Activated CD8-positive, alpha-beta memory T cell treated with anti-CD3 and anti-CD28 coated beads, Interleukin-2, amount 10 ng/mL, durations not matched to agents 7 days and 5 days (primary cell): ENCODE results near the gene NID1. TPM values are rescaled to one million over a fixed set of nuclear protein-coding genes. Genes with fewer than 3 reads are reported as not detected.
"Not testable (repeated sequence)": the region's sequence is repeated elsewhere in the genome, so short reads cannot be mapped to it uniquely, and the experiment has no call there.

Experiments used
- ATAC-seq: fragments of 150-1000 bp; cut with Tn5 transposase; one replicate; pipeline ENCODE4 v1.10.0; 2021; ENCODE audit warnings: moderate library complexity
- CTCF ChIA-PET: fragments of 350-600 bp; sonication (Branson Sonifier 250); formaldehyde crosslinking; loops from one replicate; lab custom pipeline; 2021; ENCODE audit warnings: antibody characterized with exemption; lab: Charles Lee
- DNase-seq: peaks from one replicate; pipeline ENCODE4 v3.0.0-alpha.2; 2020
- H3K27ac Mint-ChIP-seq: one replicate; pipeline ENCODE4 v1.8.0; 2021; ENCODE audit warnings: mild to moderate bottlenecking, mixed read lengths
- H3K27me3 Mint-ChIP-seq: one replicate; pipeline ENCODE4 v1.8.0; 2021; ENCODE audit warnings: mixed read lengths
- H3K36me3 Mint-ChIP-seq: one replicate; pipeline ENCODE4 v1.8.0; 2021; ENCODE audit warnings: mild to moderate bottlenecking, mixed read lengths
- H3K4me1 Mint-ChIP-seq: one replicate; pipeline ENCODE4 v1.8.0; 2021; ENCODE audit warnings: mixed read lengths
- H3K4me3 Mint-ChIP-seq: one replicate; pipeline ENCODE4 v1.8.0; 2021; ENCODE audit warnings: mild to moderate bottlenecking, moderate library complexity, mixed read lengths
- H3K9me3 Mint-ChIP-seq: one replicate; pipeline ENCODE4 v1.8.0; 2022; ENCODE audit warnings: low read depth, mixed read lengths
- total RNA-seq, 2 experiments: library from RNA; stranded (reverse); gene quantifications; one replicate each; pipeline ENCODE4 v1.2.3, GENCODE V29; 2021

Gene NID1
- total RNA-seq, 2 experiments from 2014 or later = 0.38 to 0.52 TPM

DNA sequence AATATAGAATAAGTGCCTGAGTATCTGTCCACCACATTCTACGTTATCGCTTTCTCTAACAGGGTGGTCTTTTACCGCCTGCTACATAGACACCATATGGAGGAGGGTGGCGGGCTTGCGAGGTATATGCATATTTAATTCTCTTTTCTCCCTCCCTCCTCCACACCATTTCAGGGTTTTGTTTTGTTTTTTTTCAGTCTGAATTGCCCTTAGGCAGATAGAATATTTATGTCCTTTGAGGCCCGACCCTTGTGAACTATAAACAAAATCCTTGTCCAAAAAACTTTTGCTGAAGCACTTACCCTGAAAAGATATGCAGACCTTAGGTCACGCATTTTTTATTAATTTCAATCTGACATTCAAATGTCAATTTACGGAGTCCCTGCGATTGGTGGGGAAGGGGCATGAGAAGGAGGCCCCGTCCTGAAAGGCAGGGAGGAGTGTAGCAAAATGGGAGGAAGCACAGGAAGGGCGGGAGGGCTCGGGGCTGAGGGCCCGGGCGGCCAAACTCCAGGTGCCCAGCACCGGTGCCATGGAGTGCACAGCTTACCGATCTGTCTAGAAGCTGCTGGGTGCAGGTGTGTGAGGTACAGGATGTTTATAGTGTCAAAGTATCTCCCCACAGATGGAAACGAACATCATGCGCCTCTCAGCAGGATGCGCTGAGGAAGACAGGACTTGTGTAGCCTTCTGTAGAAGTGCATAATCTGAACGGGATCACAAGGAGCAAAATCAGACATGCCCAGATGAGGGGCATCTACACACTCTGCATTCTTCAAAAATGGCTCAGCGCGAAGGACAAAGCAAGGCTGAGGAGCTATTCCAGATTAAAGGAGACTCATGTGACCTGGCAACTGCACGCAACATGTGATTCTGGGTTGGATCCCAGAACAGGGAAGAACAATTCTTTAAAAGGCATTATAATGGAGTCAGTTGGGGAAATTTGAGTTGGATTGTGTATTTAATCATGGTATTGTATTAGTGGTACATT lies 129.4 kb downstream of the NID1 start:
- Mint-ChIP-seq H3K4me3 (no peak overlapping the region), H3K4me1 (peaks cover 49% of the 10 kb centered on the region), H3K36me3 (peaks cover 7% of the 10 kb centered on the region), H3K27ac (no peak overlapping the region), H3K9me3 (peaks cover 2% of the 10 kb centered on the region), H3K27me3 (no peaks in the 10 kb centered on the region)
- DNase-seq = no peak
- no peak for ATAC-seq
- CTCF ChIA-PET = no interaction called here

DNA sequence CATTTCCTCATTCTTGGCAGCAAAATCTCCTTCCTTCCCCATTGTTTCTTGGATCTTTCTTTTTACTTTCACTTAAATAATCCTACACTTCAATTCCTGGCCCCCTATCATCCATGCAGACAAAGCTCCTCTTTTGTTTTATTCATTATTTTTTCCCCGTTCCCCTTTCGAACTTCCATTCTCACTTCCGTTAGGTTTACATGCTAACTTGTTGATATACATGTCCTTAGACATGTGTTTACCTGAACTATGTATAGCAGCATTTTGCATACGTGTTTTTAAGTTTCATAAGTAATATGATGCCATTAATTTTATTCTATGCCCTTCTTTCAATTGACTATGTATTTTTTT lies 131.1 kb downstream of the NID1 start:
- Mint-ChIP-seq H3K27me3 (no peaks in the 10 kb centered on the region), H3K36me3 (peaks cover 4% of the 10 kb centered on the region), H3K4me3 (no peak overlapping the region), H3K4me1 (peaks cover 38% of the 10 kb centered on the region), H3K27ac (no peak overlapping the region), H3K9me3 (no peaks in the 10 kb centered on the region)
- no peak for DNase-seq
- no peak for ATAC-seq
- CTCF ChIA-PET = interaction anchor here (0.7 to 2.2 kb wide), 5 partner anchors 10 to 68 kb away, joined by 3 to 6 read pairs (median 3); no protein-coding TSS in a partner anchor

- Mint-ChIP-seq H3K4me1 (peaks cover 32% of the 10 kb centered on the region), H3K27me3 (no peaks in the 10 kb centered on the region), H3K36me3 (peaks cover 1% of the 10 kb centered on the region), H3K27ac (no peak overlapping the region), H3K4me3 (no peak overlapping the region), H3K9me3 (no peaks in the 10 kb centered on the region)
- no peak for ATAC-seq
- CTCF ChIA-PET = interaction anchor here (0.7 to 2.2 kb wide), 5 partner anchors 14 to 68 kb away, joined by 3 to 6 read pairs (median 3); no protein-coding TSS in a partner anchor
- DNase-seq = no peak
Observed at GRCh38 chr1:235933017-235933765, 131.7 kb downstream of the NID1 start.

- peaks cover 1% of the 10 kb centered on the region for H3K36me3 Mint-ChIP-seq
- H3K4me3 Mint-ChIP-seq = no peak overlapping the region
- DNase-seq = no peak
- no peaks in the 10 kb centered on the region for H3K9me3 Mint-ChIP-seq
- H3K27ac Mint-ChIP-seq = no peak overlapping the region
- H3K27me3 Mint-ChIP-seq = no peaks in the 10 kb centered on the region
- ATAC-seq = no peak
- CTCF ChIA-PET = interaction anchor here (0.6 to 2.2 kb wide), 5 partner anchors 15 to 149 kb away, joined by 3 to 6 read pairs (median 3); no protein-coding TSS in a partner anchor
- peaks cover 25% of the 10 kb centered on the region for H3K4me1 Mint-ChIP-seq
Observed at GRCh38 chr1:235932090-235932510, 132.8 kb downstream of the NID1 start.

DNA sequence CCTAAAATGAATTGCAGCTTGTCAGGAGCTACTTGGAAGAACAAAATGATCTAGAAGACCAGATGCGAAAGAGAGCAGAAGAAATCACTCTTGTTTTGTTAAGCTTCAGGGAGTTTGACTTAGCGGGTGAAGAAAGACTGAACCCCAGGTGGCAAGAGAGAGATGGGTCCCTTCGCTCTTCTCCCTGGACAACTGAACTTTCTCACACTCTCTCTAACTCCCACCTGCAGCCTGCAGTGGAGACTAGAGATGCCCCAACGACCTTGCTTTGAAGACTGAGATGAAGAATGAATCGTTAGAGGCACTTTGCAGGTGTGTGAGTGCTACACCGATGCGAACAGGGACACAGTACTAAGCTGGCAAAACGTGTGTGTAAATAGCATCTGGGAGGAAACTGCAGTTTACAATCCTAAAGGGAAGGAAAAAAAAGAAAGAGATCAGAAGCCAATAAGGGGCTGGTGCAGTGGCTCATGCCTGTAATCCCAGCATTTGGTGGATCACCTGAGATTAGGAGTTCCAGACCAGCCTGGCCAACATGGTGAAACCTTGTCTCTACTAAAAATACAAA lies 133.6 kb downstream of the NID1 start:
- ATAC-seq (no peak), DNase-seq (no peak)
- Mint-ChIP-seq H3K4me1 (peaks cover 24% of the 10 kb centered on the region), H3K36me3 (no peaks in the 10 kb centered on the region), H3K27me3 (no peaks in the 10 kb centered on the region), H3K4me3 (no peak overlapping the region), H3K27ac (no peak overlapping the region), H3K9me3 (no peaks in the 10 kb centered on the region)
- CTCF ChIA-PET = interaction anchor here (0.6 kb wide), 2 partner anchors 74 to 148 kb away, joined by 3 read pairs; no protein-coding TSS in a partner anchor

GRCh38 chr1:235930543-235930942 lies 134.3 kb downstream of the NID1 start:
- H3K9me3 Mint-ChIP-seq = no peaks in the 10 kb centered on the region
- no peak overlapping the region for H3K27ac Mint-ChIP-seq
- H3K4me3 Mint-ChIP-seq = no peak overlapping the region
- H3K27me3 Mint-ChIP-seq = no peaks in the 10 kb centered on the region
- peaks cover 21% of the 10 kb centered on the region for H3K4me1 Mint-ChIP-seq
- ATAC-seq (no peak), DNase-seq (no peak)
- CTCF ChIA-PET = no interaction called here
- H3K36me3 Mint-ChIP-seq = no peaks in the 10 kb centered on the region

DNA sequence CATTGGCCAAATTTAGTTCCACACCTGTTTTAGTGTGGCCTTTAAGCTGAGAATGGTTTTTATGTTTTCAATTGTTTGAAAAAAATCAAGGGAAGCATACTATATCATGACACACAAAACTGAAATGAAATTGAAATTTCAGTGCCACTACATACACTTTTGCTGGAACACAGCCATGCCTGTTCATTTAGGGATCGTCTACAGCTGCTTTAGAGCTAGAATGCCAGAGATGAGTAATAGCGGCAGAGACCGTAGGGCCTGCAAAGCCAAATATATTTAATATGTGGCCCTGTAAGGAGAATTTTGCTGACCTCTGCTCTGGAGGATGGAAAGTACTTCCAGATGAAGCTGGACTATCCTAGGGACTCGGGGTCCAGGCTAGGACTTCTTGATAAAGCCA lies 135.7 kb downstream of the NID1 start:
- CTCF ChIA-PET = interaction anchor here (1.2 kb wide), 1 partner anchor 43 kb away, joined by 3 read pairs; no protein-coding TSS in a partner anchor
- Mint-ChIP-seq H3K4me1 (peaks cover 26% of the 10 kb centered on the region), H3K4me3 (no peak overlapping the region), H3K27ac (no peak overlapping the region), H3K27me3 (no peaks in the 10 kb centered on the region), H3K9me3 (no peaks in the 10 kb centered on the region), H3K36me3 (no peaks in the 10 kb centered on the region)
- ATAC-seq (no peak), DNase-seq (no peak)

- Mint-ChIP-seq H3K36me3 (no peaks in the 10 kb centered on the region), H3K27me3 (no peaks in the 10 kb centered on the region), H3K4me3 (no peak overlapping the region), H3K9me3 (no peaks in the 10 kb centered on the region), H3K4me1 (peaks cover 28% of the 10 kb centered on the region), H3K27ac (no peak overlapping the region)
- ATAC-seq (no peak), DNase-seq (no peak)
- CTCF ChIA-PET = no interaction called here
Observed at GRCh38 chr1:235928197-235928596, 136.7 kb downstream of the NID1 start.

DNA sequence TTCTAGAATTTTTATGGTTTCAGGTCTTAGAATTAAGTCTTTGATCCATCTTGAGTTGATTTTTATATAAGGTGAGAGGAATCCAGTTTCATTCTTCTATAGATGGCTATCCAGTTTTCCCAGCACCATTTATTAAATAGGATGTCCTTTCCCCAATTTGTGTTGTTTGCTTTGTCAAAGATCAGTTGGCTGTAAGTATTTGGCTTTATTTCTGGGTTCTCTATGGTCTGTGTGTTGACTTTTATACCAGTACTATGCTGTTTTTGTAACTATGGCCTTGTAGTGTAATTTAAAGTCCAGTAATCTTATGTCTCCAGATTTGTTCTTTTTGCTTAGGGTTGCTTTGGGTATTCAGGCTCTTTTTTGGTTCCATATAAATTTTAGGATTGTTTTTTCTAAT lies 137.3 kb downstream of the NID1 start:
- H3K9me3 Mint-ChIP-seq, ATAC-seq, H3K4me3 Mint-ChIP-seq, DNase-seq, H3K27me3 Mint-ChIP-seq, H3K36me3 Mint-ChIP-seq, H3K27ac Mint-ChIP-seq, CTCF ChIA-PET: not testable (repeated sequence)
- peaks cover 32% of the 10 kb centered on the region for H3K4me1 Mint-ChIP-seq

Other genes starting within 250 kb of the NID1 start
- gene LYST, start 198.2 kb downstream of the NID1 start, total RNA-seq = 100 to 1,000 TPM in 1 of 2 experiments, 10 to 100 TPM in 1; 64.9 to 131 TPM
- gene GPR137B, start 77.4 kb upstream of the NID1 start, total RNA-seq = 1 to 10 TPM; 6.3 to 9.7 TPM
- 1 to 10 TPM; 2.6 to 4.8 TPM for gene ERO1B, start 216.9 kb upstream of the NID1 start, total RNA-seq